LNCAP (cell line): ENCODE results near the gene GALNT1.

Experiments
- TF ChIP-seq, protein P1 (sequence below): fragments of 450-650 bp; IDR thresholded peaks from 2 replicates; pipeline ENCODE4 v1.5.1; 2017; ENCODE audit warnings: mild to moderate bottlenecking

The GALNT1 gene

DNA sequence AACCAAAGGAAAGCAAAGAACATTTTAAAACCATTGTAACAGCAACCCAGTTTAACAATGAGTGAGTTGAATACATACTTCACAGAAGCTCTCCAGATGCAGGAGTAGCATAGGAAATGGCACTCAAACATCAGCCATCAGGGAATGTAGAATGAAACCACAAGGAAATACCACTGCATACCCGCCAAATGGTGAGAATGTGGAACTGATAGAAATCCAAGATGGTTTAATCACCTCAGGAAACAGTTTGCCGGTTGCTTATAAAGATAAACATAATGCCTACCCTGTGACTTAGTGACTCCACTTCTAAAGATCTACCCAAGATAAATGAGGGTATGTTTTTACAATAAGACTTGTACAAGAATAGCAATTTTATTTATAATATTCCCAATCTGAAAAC is 132.0 kb downstream of the GALNT1 start:
- TF ChIP-seq, protein P1, sequence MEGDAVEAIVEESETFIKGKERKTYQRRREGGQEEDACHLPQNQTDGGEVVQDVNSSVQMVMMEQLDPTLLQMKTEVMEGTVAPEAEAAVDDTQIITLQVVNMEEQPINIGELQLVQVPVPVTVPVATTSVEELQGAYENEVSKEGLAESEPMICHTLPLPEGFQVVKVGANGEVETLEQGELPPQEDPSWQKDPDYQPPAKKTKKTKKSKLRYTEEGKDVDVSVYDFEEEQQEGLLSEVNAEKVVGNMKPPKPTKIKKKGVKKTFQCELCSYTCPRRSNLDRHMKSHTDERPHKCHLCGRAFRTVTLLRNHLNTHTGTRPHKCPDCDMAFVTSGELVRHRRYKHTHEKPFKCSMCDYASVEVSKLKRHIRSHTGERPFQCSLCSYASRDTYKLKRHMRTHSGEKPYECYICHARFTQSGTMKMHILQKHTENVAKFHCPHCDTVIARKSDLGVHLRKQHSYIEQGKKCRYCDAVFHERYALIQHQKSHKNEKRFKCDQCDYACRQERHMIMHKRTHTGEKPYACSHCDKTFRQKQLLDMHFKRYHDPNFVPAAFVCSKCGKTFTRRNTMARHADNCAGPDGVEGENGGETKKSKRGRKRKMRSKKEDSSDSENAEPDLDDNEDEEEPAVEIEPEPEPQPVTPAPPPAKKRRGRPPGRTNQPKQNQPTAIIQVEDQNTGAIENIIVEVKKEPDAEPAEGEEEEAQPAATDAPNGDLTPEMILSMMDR = no peak

DNA sequence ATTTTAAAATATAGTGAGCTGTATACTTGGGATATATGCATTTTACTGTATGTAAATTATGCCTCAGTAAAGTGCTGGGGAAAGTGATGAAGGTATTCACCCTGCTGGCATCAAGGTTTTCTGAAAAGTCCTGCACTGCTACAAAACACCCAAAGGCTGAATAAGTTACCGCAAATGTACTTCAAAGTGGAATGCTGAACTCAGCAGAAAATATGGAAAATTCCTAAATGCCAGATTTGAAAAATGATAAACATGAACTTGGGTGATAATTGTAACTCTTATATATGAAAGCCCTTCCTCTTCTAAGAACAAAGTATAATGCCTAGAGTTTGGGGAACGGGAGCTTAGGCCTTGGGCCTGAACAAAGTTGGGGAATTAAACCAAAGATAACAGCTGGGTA is 133.0 kb downstream of the GALNT1 start:
- TF ChIP-seq, protein P1 = no peak

DNA sequence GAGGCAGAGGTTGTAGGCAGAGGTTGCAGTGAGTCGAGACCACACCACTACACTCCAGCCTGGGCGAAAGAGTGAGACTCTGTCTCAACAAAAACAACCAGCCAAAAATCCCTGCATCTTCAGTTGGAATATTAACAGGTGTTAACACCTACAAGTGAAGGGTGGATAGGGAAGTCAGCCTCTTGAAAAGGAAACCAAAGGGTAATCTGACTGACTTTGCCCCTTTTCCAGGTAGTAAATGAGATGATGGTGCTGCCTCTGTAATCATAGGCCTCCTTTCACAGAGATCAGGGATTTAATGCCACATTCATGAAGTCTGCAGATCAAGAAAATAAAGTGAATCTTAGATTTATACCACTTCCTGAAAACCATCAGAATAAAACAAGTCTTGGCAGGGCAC is 133.6 kb downstream of the GALNT1 start:
- TF ChIP-seq, protein P1 = no peak

DNA sequence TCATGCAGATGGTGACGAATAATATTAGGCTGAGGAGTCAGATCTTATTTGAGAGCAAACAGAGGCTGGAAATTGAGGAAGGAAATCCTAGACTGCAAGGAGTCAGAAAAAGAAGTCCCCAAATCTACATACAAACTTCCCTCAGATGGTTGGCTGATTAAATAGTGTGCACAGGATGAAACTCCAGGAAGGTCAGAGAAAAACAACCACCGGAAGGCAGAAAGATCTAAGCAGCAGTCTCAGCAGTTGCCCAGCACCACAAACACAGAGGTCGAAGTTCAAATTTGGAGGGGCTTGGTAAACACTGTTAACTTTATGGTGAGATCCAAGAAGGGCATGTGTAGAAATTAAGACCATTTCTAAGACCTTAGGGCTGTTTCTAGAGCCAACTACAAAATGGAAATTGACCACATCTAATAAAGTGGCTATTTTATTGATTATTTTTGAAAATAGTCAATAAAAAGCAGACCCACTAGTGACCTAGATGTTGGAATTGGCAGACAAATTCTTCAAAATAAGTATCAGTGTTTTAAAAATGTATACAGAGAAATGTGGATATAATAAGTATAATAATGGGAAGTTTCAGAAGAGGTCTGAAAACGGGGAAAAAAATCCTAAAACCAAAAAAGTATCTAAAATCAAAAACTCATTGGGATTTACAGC is 134.8 kb downstream of the GALNT1 start:
- TF ChIP-seq, protein P1 = no peak

DNA sequence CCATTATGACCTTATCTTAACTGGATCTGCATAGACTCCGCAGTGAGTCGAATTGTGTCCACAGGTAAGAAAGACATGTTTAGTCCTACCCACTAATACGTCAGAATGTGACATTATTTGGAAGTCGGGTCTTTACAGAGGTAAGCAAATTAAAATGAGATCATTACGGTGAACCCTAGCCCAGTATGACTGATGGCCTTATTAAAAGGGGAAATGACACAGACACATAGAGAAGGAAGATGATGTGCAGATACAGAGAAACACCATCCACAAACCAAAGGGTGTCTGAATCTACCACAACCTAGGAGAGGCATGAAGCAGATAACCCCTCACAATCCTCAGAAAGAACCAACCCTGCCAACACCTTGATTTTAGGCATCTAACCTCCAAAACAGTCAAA is 135.6 kb downstream of the GALNT1 start:
- TF ChIP-seq, protein P1 = no peak

DNA sequence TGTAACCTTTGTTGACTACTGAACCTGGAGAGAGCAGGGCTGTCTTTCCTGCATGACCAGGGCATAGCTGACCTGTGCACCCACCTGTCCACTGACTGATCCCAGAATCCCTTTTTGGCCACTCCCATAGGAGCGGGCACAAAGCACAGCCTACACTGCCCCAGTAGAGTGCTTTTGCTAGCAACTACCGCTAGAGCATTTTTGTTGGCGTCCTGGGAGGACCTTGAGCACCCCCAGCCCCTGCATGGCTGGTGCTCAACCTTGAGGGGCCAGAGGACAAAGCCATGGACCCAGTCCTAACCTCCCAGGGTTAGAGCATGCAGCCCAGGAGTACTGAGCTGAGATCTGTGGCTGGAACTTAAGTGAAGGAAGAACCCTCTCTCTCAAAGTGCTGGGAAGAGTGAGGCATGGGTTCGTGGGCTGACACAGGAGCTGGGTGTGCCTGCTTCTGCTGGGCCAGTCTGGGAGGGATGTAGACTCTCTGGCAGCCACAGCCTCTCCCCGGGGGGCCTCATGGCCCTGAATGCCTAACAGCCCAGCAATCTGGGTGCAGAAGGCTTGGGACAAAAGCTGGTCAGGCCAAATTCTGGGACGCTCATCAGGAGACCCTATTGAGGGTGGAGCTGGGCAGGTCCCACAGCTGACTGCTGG is 140.0 kb downstream of the GALNT1 start:
- TF ChIP-seq, protein P1 = no peak

DNA sequence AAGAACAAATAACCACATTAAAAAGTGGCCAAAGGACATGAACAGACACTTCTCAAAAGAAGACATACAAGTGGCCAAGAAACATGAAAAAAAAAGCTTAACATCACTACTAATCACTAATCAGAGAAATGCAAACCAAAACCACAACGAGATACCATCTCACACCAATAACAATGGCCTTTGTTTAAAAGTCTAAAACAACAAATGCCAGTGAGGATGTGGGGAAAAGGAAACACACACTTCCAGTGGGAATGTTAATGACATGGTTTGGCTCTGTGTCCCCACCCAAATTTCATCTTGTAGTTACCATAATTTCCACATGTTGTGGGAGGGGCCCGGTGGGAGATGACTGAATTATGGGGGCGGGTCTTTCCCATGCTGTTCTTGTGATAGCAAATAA is 147.1 kb downstream of the GALNT1 start:
- TF ChIP-seq, protein P1 = no peak
